GM23248 (cell line): ENCODE results near the gene SLC13A3. TPM values are rescaled to one million over a fixed set of nuclear protein-coding genes. Genes with fewer than 3 reads are reported as not detected.

ENCODE experiments used
- DNase-seq: peaks from one replicate; pipeline ENCODE4 v3.0.0-alpha.2; 2015
- H2AFZ ChIP-seq: fragments of 200-600 bp; sonication (generic); 2 replicates; pipeline ENCODE4 v1.6.1; 2016; ENCODE audit warnings: antibody characterized with exemption
- H3F3A ChIP-seq: fragments of 200-600 bp; sonication (generic); 2 replicates; pipeline ENCODE4 v1.6.1; 2016; ENCODE audit warnings: mild to moderate bottlenecking, antibody characterized with exemption, mixed run types; ENCODE audit not compliant: insufficient read depth
- H3K27ac ChIP-seq: fragments of 200-600 bp; sonication (generic); 2 replicates; pipeline ENCODE4 v1.5.1; 2016; ENCODE audit warnings: mild to moderate bottlenecking
- H3K27me3 ChIP-seq: fragments of 200-600 bp; sonication (generic); replicated peaks from 2 replicates; pipeline ENCODE4 v1.6.1; 2016; ENCODE audit warnings: mild to moderate bottlenecking; ENCODE audit not compliant: insufficient read depth
- H3K36me3 ChIP-seq: fragments of 200-600 bp; sonication (generic); 2 replicates; pipeline ENCODE4 v1.6.1; 2016; ENCODE audit warnings: low read depth, mild to moderate bottlenecking
- H3K4me1 ChIP-seq: fragments of 200-600 bp; sonication (generic); 2 replicates; pipeline ENCODE4 v1.6.1; 2016; ENCODE audit warnings: mild to moderate bottlenecking; ENCODE audit not compliant: insufficient read depth
- H3K4me2 ChIP-seq: fragments of 200-600 bp; sonication (generic); one replicate; pipeline ENCODE4 v1.6.1; 2016; ENCODE audit warnings: mild to moderate bottlenecking; ENCODE audit not compliant: unreplicated experiment
- H3K4me3 ChIP-seq: fragments of 200-600 bp; sonication (generic); 2 replicates; pipeline ENCODE4 v1.5.1; 2016; ENCODE audit warnings: mild to moderate bottlenecking
- H3K79me2 ChIP-seq: fragments of 200-600 bp; sonication (generic); 2 replicates; pipeline ENCODE4 v1.6.1; 2016; ENCODE audit warnings: mild to moderate bottlenecking; ENCODE audit not compliant: insufficient read depth
- H3K9ac ChIP-seq: fragments of 200-600 bp; sonication (generic); 2 replicates; pipeline ENCODE4 v1.6.1; 2016; ENCODE audit warnings: mild to moderate bottlenecking
- H3K9me2 ChIP-seq: fragments of 200-600 bp; sonication (generic); 2 replicates; pipeline ENCODE4 v1.6.1; 2016; ENCODE audit warnings: mixed run types, mild to moderate bottlenecking, moderate library complexity; ENCODE audit not compliant: insufficient read depth
- H3K9me3 ChIP-seq: fragments of 200-600 bp; sonication (generic); one replicate; pipeline ENCODE4 v1.6.1; 2017; ENCODE audit warnings: low read depth
- H4K20me1 ChIP-seq: fragments of 200-600 bp; sonication (generic); 2 replicates; pipeline ENCODE4 v1.6.0; 2016; ENCODE audit not compliant: insufficient read depth
- EZH2 ChIP-seq: fragments of 200-600 bp; sonication (generic); IDR thresholded peaks from 2 replicates; pipeline ENCODE4 v1.6.1; 2018; ENCODE audit warnings: antibody characterized with exemption, mild to moderate bottlenecking; ENCODE audit not compliant: insufficient read depth, poor library complexity, severe bottlenecking
- EZH2phosphoT487 ChIP-seq: fragments of 200-600 bp; sonication (generic); IDR thresholded peaks from 2 replicates; pipeline ENCODE4 v1.6.1; 2018; ENCODE audit warnings: antibody characterized with exemption, moderate library complexity, mild to moderate bottlenecking, low read depth; ENCODE audit not compliant: insufficient read depth
- WGBS, 2 experiments: methylation state at CpG; one replicate each; pipeline ENCODE4 v1.1.6; 2015 to 2017; ENCODE audit warnings: low lambda C conversion rate in 2 of 2, low coverage in 1 of 2; ENCODE audit errors: missing lambda C conversion rate in 2 of 2; 5-methylcytosine and 5-hydroxymethylcytosine counted together
- in situ Hi-C: fragments of 300-500 bp; cut with MboI; formaldehyde crosslinking; loops from 2 replicates; pipeline ENCODE4 v1.15.0; 2020
- polyA plus RNA-seq: library from polyadenylated mRNA; unstranded; fragments of >200 nt; fragmentation: Nextera tagmentation; extraction: Ambion mirVana; gene quantifications from 2 replicates; pipeline ENCODE4 v1.2.1, GENCODE V29; 2016
- total RNA-seq: library from RNA; depleted of rRNA; stranded (reverse); fragments of >200 nt; shearing (Covaris generic); gene quantifications from 2 replicates; pipeline ENCODE4 v1.2.3, GENCODE V29; 2014

The SLC13A3 gene
- total and polyA plus RNA-seq, 2 experiments from 2014 or later, result 2.4 to 4.6 TPM

DNA sequence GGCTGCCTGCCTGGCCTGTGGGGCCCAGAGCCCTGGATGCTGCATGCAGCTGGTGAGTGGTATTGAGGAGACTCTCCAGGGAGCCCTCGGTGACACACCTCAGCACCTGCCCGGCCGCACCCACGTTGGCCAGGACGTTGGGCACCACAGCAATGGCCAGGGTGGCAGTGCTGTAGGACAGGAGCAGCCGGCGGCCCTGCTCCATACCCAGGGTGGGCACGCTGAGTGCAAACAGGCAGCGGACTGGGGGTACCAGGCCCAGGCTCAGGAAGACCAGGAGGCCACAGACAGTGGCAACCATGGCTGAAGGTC lies 105.5 kb downstream of the SLC13A3 start:
- no peak for TF ChIP-seq EZH2
- no peak for TF ChIP-seq EZH2phosphoT487
- Histone ChIP-seq H3K4me2 (no peak overlapping the region), H3F3A (no peaks in the 10 kb centered on the region), H3K27me3 (0 out of 2 replicates have a peak, but pooled peaks cover 2% of the 10 kb centered on the region), H3K4me1 (no peaks in the 10 kb centered on the region), H3K9me3 (no peaks in the 10 kb centered on the region), H3K9ac (no peak overlapping the region), H3K9me2 (no peaks in the 10 kb centered on the region), H3K4me3 (no peak overlapping the region), H3K79me2 (no peaks in the 10 kb centered on the region), H3K27ac (no peak overlapping the region), H2AFZ (no peak overlapping the region), H3K36me3 (no peaks in the 10 kb centered on the region), H4K20me1 (no peaks in the 10 kb centered on the region)
- in situ Hi-C loops, result no loop called here
- WGBS, 2 experiments, result 71 to 75% methylated on average over 9 of the region's 9 CpGs
- no peak for DNase-seq

DNA sequence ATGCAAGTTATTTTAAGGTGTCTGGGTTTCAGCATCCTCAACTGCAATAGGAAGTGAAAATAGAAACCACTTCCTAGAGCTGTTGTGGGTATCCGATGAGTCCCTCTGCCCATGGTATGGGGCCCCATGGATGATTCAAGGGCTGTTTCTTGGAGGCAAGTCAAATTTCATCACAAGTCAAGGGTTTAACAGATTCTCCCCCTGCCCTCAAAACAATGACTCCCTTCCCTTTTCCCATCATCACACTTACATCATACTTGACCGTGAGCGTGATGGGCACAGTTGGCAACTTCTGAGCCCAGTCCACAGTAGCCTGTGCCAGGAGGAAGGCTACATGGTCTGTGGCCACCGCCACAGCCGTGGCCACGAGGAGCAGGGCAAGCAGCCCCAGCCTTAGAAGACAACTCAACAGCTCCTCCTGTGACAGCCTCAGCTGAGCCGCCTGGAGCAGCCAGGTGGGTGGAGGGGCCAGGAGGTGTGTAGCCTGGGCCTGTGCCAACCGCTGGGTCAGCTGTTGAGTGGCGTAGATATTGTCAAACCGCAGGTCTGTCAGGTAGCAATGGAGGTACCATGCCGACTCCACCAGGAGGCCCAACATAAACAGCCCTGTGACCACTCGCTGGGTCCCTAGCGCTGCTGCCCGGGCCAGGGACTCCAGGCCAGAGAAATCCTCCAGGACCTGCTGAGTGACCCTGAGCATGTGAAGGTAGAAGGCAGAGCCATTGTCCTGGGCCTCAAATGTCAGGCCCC lies 106.0 kb downstream of the SLC13A3 start:
- H3K9ac ChIP-seq, result no peak overlapping the region
- no peaks in the 10 kb centered on the region for H4K20me1 ChIP-seq
- H3K4me2 ChIP-seq, result no peak overlapping the region
- H3K36me3 ChIP-seq, result no peaks in the 10 kb centered on the region
- no peak overlapping the region for H2AFZ ChIP-seq
- DNase-seq, result peak; percentile 15
- H3K79me2 ChIP-seq, result no peaks in the 10 kb centered on the region
- 0 out of 2 replicates have a peak, but pooled peaks cover 7% of the 10 kb centered on the region for H3K27me3 ChIP-seq
- no peak for TF ChIP-seq EZH2phosphoT487
- no peak for TF ChIP-seq EZH2
- no peaks in the 10 kb centered on the region for H3K4me1 ChIP-seq
- no peak overlapping the region for H3K27ac ChIP-seq
- WGBS, 2 experiments, result 57 to 64% methylated on average over 14 of the region's 14 CpGs
- no peaks in the 10 kb centered on the region for H3F3A ChIP-seq
- H3K4me3 ChIP-seq, result no peak overlapping the region
- in situ Hi-C loops, result no loop called here
- no peaks in the 10 kb centered on the region for H3K9me2 ChIP-seq
- H3K9me3 ChIP-seq, result no peaks in the 10 kb centered on the region

DNA sequence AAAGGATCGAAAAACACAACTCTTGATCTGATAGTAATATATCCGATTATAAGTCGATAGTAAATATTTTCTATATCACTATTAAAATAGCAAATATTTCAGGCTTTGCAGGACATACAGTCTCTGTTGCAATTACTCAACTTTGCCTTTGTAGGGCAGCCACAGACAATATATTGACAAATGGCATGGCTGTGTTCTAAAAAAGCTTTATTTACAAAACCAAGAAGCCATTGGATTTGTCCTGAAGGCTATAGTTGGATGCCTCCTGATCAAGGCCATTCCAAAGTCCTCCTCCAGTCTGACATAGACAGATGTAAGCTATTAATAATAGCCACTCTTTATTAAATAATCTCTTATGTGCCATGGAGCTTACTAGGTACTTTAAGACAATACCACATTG lies 106.7 kb downstream of the SLC13A3 start:
- Histone ChIP-seq H3K9me2 (no peaks in the 10 kb centered on the region), H2AFZ (no peak overlapping the region), H3K9ac (no peak overlapping the region), H3K4me1 (no peaks in the 10 kb centered on the region), H3K4me3 (no peak overlapping the region), H3F3A (no peaks in the 10 kb centered on the region), H3K27ac (no peak overlapping the region), H3K9me3 (no peaks in the 10 kb centered on the region), H3K36me3 (no peaks in the 10 kb centered on the region), H3K79me2 (no peaks in the 10 kb centered on the region), H3K4me2 (no peak overlapping the region), H3K27me3 (0 out of 2 replicates have a peak, but pooled peaks cover 8% of the 10 kb centered on the region), H4K20me1 (no peaks in the 10 kb centered on the region)
- in situ Hi-C loops, result no loop called here
- TF ChIP-seq EZH2 (no peak), EZH2phosphoT487 (no peak)
- DNase-seq, result peak; percentile 10
- WGBS, 2 experiments, result 53 to 71% methylated on average over 3 of the region's 3 CpGs

DNA sequence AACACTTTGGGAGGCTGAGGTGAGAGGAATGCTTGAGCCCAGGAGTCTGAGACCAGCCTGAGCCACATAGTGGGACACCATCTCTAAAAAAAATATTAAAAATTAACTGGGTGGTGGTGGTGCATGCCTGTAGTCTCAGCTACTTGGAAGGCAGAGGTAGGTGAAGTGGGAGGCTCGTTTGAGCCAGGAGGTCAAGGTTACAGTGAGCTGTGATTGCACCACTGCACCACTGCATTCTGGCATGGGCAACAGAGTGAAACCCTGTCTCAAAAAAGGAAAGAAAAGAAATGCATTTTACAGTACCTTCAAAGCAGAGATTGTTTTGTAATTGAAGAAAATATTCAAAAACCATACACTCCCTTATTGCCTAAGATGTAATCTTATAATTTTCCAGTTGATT lies 107.3 kb downstream of the SLC13A3 start:
- no peak overlapping the region for H3K9ac ChIP-seq
- no peaks in the 10 kb centered on the region for H3K36me3 ChIP-seq
- WGBS, 2 experiments, result 13 to 25% methylated on average over 1 of the region's 1 CpG
- no peaks in the 10 kb centered on the region for H3K79me2 ChIP-seq
- no peak for DNase-seq
- H3K4me3 ChIP-seq, result no peak overlapping the region
- no peaks in the 10 kb centered on the region for H3K9me2 ChIP-seq
- 0 out of 2 replicates have a peak, but pooled peaks cover 8% of the 10 kb centered on the region for H3K27me3 ChIP-seq
- H3K27ac ChIP-seq, result no peak overlapping the region
- no peaks in the 10 kb centered on the region for H3F3A ChIP-seq
- H4K20me1 ChIP-seq, result no peaks in the 10 kb centered on the region
- no peaks in the 10 kb centered on the region for H3K9me3 ChIP-seq
- in situ Hi-C loops, result no loop called here
- TF ChIP-seq EZH2 (no peak), EZH2phosphoT487 (no peak)
- H3K4me1 ChIP-seq, result no peaks in the 10 kb centered on the region
- no peak overlapping the region for H2AFZ ChIP-seq
- H3K4me2 ChIP-seq, result no peak overlapping the region

DNA sequence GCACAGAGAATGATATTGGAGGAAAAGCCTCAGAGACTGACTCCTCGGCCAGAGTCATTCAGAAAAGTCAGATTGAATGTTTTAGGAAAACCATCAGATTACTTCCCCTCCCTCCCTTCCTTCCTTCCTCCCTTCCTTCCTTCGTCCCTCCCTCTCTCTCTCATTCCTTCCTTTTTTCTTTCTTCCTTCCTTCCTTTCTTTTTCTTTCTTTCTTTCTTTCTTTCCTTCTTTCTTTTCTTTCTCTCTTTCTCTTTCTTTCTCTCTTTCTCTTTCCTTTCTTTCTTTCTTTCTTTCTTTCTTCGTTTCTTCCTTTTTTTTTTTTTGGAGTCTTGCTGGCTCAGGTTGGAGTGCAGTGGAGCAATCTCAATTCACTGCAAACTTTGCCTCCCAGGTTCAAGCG lies 108.2 kb downstream of the SLC13A3 start:
- Histone ChIP-seq H2AFZ (no peak overlapping the region), H3K4me2 (no peak overlapping the region), H3K9me2 (no peaks in the 10 kb centered on the region), H3K27ac (no peak overlapping the region), H4K20me1 (no peaks in the 10 kb centered on the region), H3K36me3 (no peaks in the 10 kb centered on the region), H3K9ac (no peak overlapping the region), H3F3A (no peaks in the 10 kb centered on the region), H3K4me1 (no peaks in the 10 kb centered on the region), H3K9me3 (no peaks in the 10 kb centered on the region), H3K27me3 (0 out of 2 replicates have a peak, but pooled peaks cover 8% of the 10 kb centered on the region), H3K4me3 (no peak overlapping the region), H3K79me2 (no peaks in the 10 kb centered on the region)
- no peak for TF ChIP-seq EZH2
- TF ChIP-seq EZH2phosphoT487, result no peak
- no peak for DNase-seq
- in situ Hi-C loops, result no loop called here
- WGBS, 2 experiments, result 37 to 60% methylated on average over 3 to 4 of the region's 4 CpGs
